Effector memory CD8-positive, alpha-beta T cell (primary cell): ENCODE data around the gene NANOS2.
"Not testable (repeated sequence)": the region's sequence is repeated elsewhere in the genome, so short reads cannot be mapped to it uniquely, and the experiment has no call there.

Experiments used
- ATAC-seq: fragments of 150-1000 bp; cut with Tn5 transposase; replicated peaks from 2 replicates; pipeline ENCODE4 v1.10.0; 2021; ENCODE audit warnings: mild to moderate bottlenecking, moderate library complexity
- DNase-seq, 3 experiments: peaks; one replicate each; pipeline ENCODE4 v3.0.0; 2021
- H3K27ac Mint-ChIP-seq, 2 donors: one replicate each; pipeline ENCODE4 v1.8.0; 2022; ENCODE audit warnings: mild to moderate bottlenecking in 2 of 2, mixed read lengths in 2 of 2, moderate library complexity in 2 of 2
- H3K27me3 Mint-ChIP-seq, 2 donors: one replicate each; pipeline ENCODE4 v1.8.0; 2022; ENCODE audit warnings: mixed read lengths in 2 of 2
- H3K36me3 Mint-ChIP-seq: one replicate; pipeline ENCODE4 v1.8.0; 2022; ENCODE audit warnings: mild to moderate bottlenecking, moderate library complexity, mixed read lengths; ENCODE audit not compliant: insufficient read depth
- H3K4me1 Mint-ChIP-seq, 2 donors: one replicate each; pipeline ENCODE4 v1.8.0; 2022; ENCODE audit warnings: low read depth in 2 of 2, mixed read lengths in 2 of 2
- H3K4me3 Mint-ChIP-seq, 2 donors: one replicate each; pipeline ENCODE4 v1.8.0; 2022; ENCODE audit warnings: mild to moderate bottlenecking in 2 of 2, mixed read lengths in 2 of 2, moderate library complexity in 2 of 2
- H3K9me3 Mint-ChIP-seq, 2 donors: one replicate each; pipeline ENCODE4 v1.8.0; 2022; ENCODE audit warnings: mixed read lengths in 2 of 2

Gene NANOS2

GRCh38 chr19:45870798-45871197 lies 43.8 kb downstream of the NANOS2 start:
- Mint-ChIP-seq H3K36me3 (peaks cover 4% of the 10 kb centered on the region), H3K4me1 (no peaks in the 10 kb centered on the region), H3K9me3 (no peaks in the 10 kb centered on the region), H3K27me3 (peaks cover 8 to 19% of the 10 kb centered on the region in 2 donors), H3K27ac (no peak overlapping the region), H3K4me3 (no peak overlapping the region)
- DNase-seq: no peak
- no peak for ATAC-seq

DNA sequence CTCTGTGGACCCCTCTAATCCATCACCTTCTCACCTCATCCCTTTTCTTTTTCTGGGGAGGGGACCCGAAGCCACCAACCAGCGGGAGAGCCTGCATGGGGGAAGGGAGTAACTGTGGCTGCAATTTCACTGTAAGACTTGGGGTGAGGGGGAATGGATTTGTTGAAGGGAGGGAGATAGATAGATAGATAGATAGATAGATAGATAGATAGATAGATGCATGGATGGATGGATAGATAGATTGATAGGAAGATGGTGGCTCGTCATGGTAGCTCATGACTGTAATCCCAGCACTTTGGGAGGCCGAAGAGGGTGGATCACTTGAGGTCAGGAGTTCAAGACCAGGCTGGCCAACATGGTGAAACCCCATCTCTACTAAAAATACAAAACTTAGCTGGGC lies 47.3 kb downstream of the NANOS2 start:
- H3K36me3 Mint-ChIP-seq, DNase-seq, H3K4me3 Mint-ChIP-seq, ATAC-seq, H3K9me3 Mint-ChIP-seq, H3K27ac Mint-ChIP-seq: not testable (repeated sequence)
- peaks cover 17 to 20% of the 10 kb centered on the region in 2 donors for H3K4me1 Mint-ChIP-seq
- H3K27me3 Mint-ChIP-seq: peaks cover 7 to 28% of the 10 kb centered on the region in 2 donors

- H3K27ac Mint-ChIP-seq: no peak overlapping the region
- no peaks in the 10 kb centered on the region for H3K9me3 Mint-ChIP-seq
- no peak overlapping the region for H3K4me3 Mint-ChIP-seq
- DNase-seq (no peak), ATAC-seq (no peak)
- peaks cover 5% of the 10 kb centered on the region for H3K36me3 Mint-ChIP-seq
- peaks cover 7 to 28% of the 10 kb centered on the region in 2 donors for H3K27me3 Mint-ChIP-seq
- H3K4me1 Mint-ChIP-seq: peaks cover 20 to 24% of the 10 kb centered on the region in 2 donors
Observed at GRCh38 chr19:45866400-45867176, 48.0 kb downstream of the NANOS2 start.

DNA sequence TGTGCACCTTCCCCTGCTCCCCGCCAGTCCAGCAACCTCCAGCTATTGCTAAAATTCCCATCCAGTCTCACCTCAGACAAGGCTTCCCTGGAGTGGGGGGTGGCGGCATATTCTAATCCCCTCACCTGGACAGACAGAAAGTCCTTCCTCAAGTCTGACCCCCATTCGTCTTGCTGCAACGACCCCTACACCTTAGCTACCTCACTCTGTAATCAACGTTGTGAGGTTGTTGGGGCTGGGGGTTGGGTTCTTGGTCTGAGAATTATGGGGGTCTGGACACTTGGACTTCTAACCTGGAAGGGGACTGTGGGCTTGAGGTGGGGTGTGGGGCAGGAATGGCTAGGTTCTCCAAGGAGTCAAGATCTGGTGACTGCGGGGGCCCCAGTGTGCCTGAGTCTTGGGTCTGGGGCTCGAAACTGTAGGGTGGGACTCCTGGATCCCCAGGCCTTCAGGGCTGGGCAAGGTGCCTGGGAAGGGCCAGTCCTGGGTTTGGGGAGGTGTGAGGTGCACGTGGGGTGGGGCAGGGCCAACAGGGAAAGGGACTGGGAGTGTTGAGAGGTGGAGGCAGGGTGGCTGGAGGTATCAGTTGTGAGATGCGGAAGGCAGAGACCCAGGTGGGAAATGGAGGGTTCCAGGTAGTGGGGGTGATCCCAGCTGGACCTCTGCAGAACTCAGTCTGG lies 49.2 kb downstream of the NANOS2 start:
- Mint-ChIP-seq H3K4me1 (peaks cover 22 to 24% of the 10 kb centered on the region in 2 donors), H3K9me3 (no peaks in the 10 kb centered on the region), H3K36me3 (peaks cover 10% of the 10 kb centered on the region), H3K27me3 (peaks cover 7 to 28% of the 10 kb centered on the region in 2 donors), H3K4me3 (peak overlapping the region in 1 of 2 donors; percentile 89), H3K27ac (no peak overlapping the region)
- no peak for ATAC-seq
- DNase-seq: no peak

- Mint-ChIP-seq H3K9me3 (no peaks in the 10 kb centered on the region), H3K36me3 (peaks cover 10% of the 10 kb centered on the region), H3K27ac (no peak overlapping the region), H3K4me1 (peaks cover 22 to 24% of the 10 kb centered on the region in 2 donors), H3K27me3 (peaks cover 7 to 28% of the 10 kb centered on the region in 2 donors), H3K4me3 (peak overlapping the region; percentile 89 to 96)
- ATAC-seq: no peak
- no peak for DNase-seq
Observed at GRCh38 chr19:45864629-45865082, 49.9 kb downstream of the NANOS2 start.

DNA sequence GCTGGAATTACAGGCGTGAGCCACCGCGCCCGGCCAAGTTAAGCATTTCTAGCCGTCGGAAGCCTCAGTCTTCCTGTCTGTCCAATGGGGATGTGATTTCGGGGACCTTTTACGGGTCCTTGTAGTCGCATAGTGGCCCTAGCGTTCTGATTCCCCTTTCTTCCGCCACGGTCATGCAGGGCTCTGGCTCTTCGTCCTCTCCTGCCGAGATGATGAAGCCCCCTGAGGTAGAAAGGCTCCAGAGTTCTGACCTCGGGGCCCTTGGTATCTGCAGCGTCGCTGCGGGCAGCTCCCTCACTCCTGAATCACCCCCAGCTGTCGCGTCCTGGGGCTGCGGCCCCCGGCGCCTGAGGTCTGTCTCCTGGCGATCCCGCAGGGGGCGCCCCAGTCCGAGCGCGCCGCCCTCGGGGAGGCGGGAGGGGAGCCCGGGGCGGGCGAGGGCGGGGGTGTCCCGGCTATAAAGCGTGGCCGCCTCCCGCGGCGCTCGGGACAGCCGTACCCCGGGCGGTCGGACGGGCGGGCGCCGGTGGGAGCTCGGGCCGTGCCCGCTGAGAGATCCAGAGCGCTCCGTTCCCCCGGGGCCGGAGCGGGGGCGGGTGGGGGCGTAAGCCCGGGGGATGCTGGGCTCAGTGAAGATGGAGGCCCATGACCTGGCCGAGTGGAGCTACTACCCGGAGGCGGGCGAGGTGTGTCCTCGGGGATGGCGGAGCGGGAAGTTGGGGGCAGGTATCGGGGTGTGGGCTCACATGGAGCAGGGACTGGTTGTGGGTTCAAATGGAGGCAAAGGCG lies 50.5 kb downstream of the NANOS2 start, which contains the start of gene FOXA3:
Gene FOXA3 (plus strand): TSS at position 487 of the 789 bp plus-strand sequence. CDS start 131 bp downstream, at position 618.
- H3K36me3 Mint-ChIP-seq: peaks cover 15% of the 10 kb centered on the region
- no peaks in the 10 kb centered on the region for H3K9me3 Mint-ChIP-seq
- peaks cover 22 to 24% of the 10 kb centered on the region in 2 donors for H3K4me1 Mint-ChIP-seq
- peak within 1 kb of the TSS; percentile 94 to 95 for H3K27ac Mint-ChIP-seq
- peaks cover 7 to 28% of the 10 kb centered on the region in 2 donors for H3K27me3 Mint-ChIP-seq
- DNase-seq: peak; percentile 45 to 58 (median 48)
- peak within 1 kb of the TSS; percentile 89 to 96 for H3K4me3 Mint-ChIP-seq
- ATAC-seq: peak; percentile 21

- ATAC-seq (no peak), DNase-seq (no peak)
- H3K4me1 Mint-ChIP-seq: peaks cover 23 to 24% of the 10 kb centered on the region in 2 donors
- H3K27me3 Mint-ChIP-seq: peaks cover 7 to 28% of the 10 kb centered on the region in 2 donors
- H3K36me3 Mint-ChIP-seq: peaks cover 21% of the 10 kb centered on the region
- peak overlapping the region; percentile 89 to 96 for H3K4me3 Mint-ChIP-seq
- no peaks in the 10 kb centered on the region for H3K9me3 Mint-ChIP-seq
- H3K27ac Mint-ChIP-seq: peak overlapping the region; percentile 94 to 95
Observed at GRCh38 chr19:45863335-45863839, 51.2 kb downstream of the NANOS2 start.
